ENCODE results near the gene DHRS4.

GRCh38 chr14:23937203-23937602 is 16.4 kb upstream of the DHRS4 start:
- TF ChIP-seq CTCF (conservative IDR thresholded peaks at IDR 0.05; ENCODE audit: low read depth, low read length): no peak
- no peak for TF ChIP-seq EZH2 (IDR thresholded peaks at IDR 0.05; ENCODE audit: borderline replicate concordance, low read depth, low read length, poor library complexity, severe bottlenecking)

Measured in A673 (cell line).